H9 (cell line): ENCODE data around the gene CDK16. TPM values are rescaled to one million over a fixed set of nuclear protein-coding genes. Genes with fewer than 3 reads are reported as not detected.

Source experiments
- DNase-seq: peaks from one replicate; pipeline ENCODE4 v3.0.0-alpha.2; 2017
- H2AFZ ChIP-seq: one replicate; pipeline ENCODE4 v1.6.1; 2013; ENCODE audit warnings: mild to moderate bottlenecking, low read length, control low read depth, moderate library complexity
- H2AK5ac ChIP-seq: 2 replicates; pipeline ENCODE4 v1.6.1; 2013; ENCODE audit warnings: low read length, control low read depth, mixed read lengths; ENCODE audit not compliant: insufficient read length
- H2BK120ac ChIP-seq: one replicate; pipeline ENCODE4 v1.6.1; 2013; ENCODE audit warnings: low read depth, mild to moderate bottlenecking, low read length, control low read depth, inconsistent platforms; ENCODE audit not compliant: poor library complexity, severe bottlenecking
- H2BK12ac ChIP-seq: 2 replicates; pipeline ENCODE4 v1.6.1; 2013; ENCODE audit warnings: low read length, control low read depth, mixed read lengths, low read depth; ENCODE audit not compliant: insufficient read length
- H2BK15ac ChIP-seq: 2 replicates; pipeline ENCODE4 v1.6.1; 2013; ENCODE audit warnings: low read depth, low read length, control low read depth
- H2BK20ac ChIP-seq: one replicate; pipeline ENCODE4 v1.6.1; 2013; ENCODE audit warnings: low read depth, mild to moderate bottlenecking, low read length, control low read depth, inconsistent platforms; ENCODE audit not compliant: poor library complexity, severe bottlenecking
- H2BK5ac ChIP-seq: 2 replicates; pipeline ENCODE4 v1.6.1; 2013; ENCODE audit warnings: low read length, control low read depth, mixed read lengths; ENCODE audit not compliant: insufficient read length
- H3K14ac ChIP-seq: 2 replicates; pipeline ENCODE4 v1.6.1; 2013; ENCODE audit warnings: low read length, control low read depth; ENCODE audit not compliant: insufficient read depth
- H3K18ac ChIP-seq: 2 replicates; pipeline ENCODE4 v1.6.1; 2013; ENCODE audit warnings: low read depth, mild to moderate bottlenecking, mixed read lengths, low read length, control low read depth; ENCODE audit not compliant: insufficient read length
- H3K23ac ChIP-seq: 2 replicates; pipeline ENCODE4 v1.6.1; 2013; ENCODE audit warnings: low read length, control low read depth, mixed read lengths, low read depth; ENCODE audit not compliant: insufficient read length
- H3K23me2 ChIP-seq: 2 replicates; pipeline ENCODE4 v1.6.1; 2013; ENCODE audit warnings: low read depth, mild to moderate bottlenecking, mixed read lengths, low read length, control low read depth; ENCODE audit not compliant: insufficient read length, poor library complexity, severe bottlenecking
- H3K27ac ChIP-seq: 2 replicates; pipeline ENCODE4 v1.5.1; 2013; ENCODE audit warnings: low read length, control low read depth, mixed read lengths, low read depth; ENCODE audit not compliant: insufficient read length
- H3K27me3 ChIP-seq: 2 replicates; pipeline ENCODE4 v1.6.1; 2013; ENCODE audit warnings: low read length, control low read depth, inconsistent platforms; ENCODE audit not compliant: insufficient read depth
- H3K4ac ChIP-seq: 2 replicates; pipeline ENCODE4 v1.6.1; 2013; ENCODE audit warnings: low read depth, mild to moderate bottlenecking, control low read depth, inconsistent platforms, low read length, moderate library complexity
- H3K4me1 ChIP-seq: 2 replicates; pipeline ENCODE4 v1.6.1; 2013; ENCODE audit warnings: low read length, control low read depth, inconsistent platforms; ENCODE audit not compliant: insufficient read depth
- H3K4me2 ChIP-seq: 2 replicates; pipeline ENCODE4 v1.6.1; 2013; ENCODE audit warnings: low read length, control low read depth, mixed read lengths; ENCODE audit not compliant: insufficient read length, insufficient read depth
- H3K56ac ChIP-seq: 2 replicates; pipeline ENCODE4 v1.6.1; 2013; ENCODE audit warnings: low read depth, mild to moderate bottlenecking, mixed read lengths, low read length, control low read depth; ENCODE audit not compliant: insufficient read length
- H3K79me1 ChIP-seq: 2 replicates; pipeline ENCODE4 v1.6.1; 2013; ENCODE audit warnings: low read depth, mild to moderate bottlenecking, moderate library complexity, low read length, control low read depth, inconsistent platforms; ENCODE audit not compliant: insufficient read depth, poor library complexity, severe bottlenecking
- H3K79me2 ChIP-seq: 2 replicates; pipeline ENCODE4 v1.6.1; 2013; ENCODE audit warnings: low read length, control low read depth, inconsistent platforms; ENCODE audit not compliant: insufficient read depth
- H3K9ac ChIP-seq: 2 replicates; pipeline ENCODE4 v1.6.1; 2013; ENCODE audit warnings: low read length, control low read depth, mixed read lengths; ENCODE audit not compliant: insufficient read length; ENCODE audit errors: extremely low read depth
- H3K9me3 ChIP-seq: one replicate; pipeline ENCODE4 v1.6.1; 2013; ENCODE audit warnings: low read depth, low read length, inconsistent platforms; ENCODE audit not compliant: control insufficient read depth
- H3T11ph ChIP-seq: one replicate; pipeline ENCODE4 v1.6.1; 2013; ENCODE audit warnings: mild to moderate bottlenecking, low read length, control low read depth, inconsistent platforms
- H4K20me1 ChIP-seq: one replicate; pipeline ENCODE4 v1.6.1; 2013; ENCODE audit not compliant: control insufficient read depth, insufficient read length, insufficient read depth
- H4K5ac ChIP-seq: 2 replicates; pipeline ENCODE4 v1.6.1; 2013; ENCODE audit warnings: low read depth, mild to moderate bottlenecking, mixed read lengths, low read length, control low read depth; ENCODE audit not compliant: insufficient read length
- H4K8ac ChIP-seq: replicated peaks from 2 replicates; pipeline ENCODE4 v1.6.1; 2013; ENCODE audit warnings: low read length, control low read depth, mixed read lengths, low read depth; ENCODE audit not compliant: insufficient read length
- H4K91ac ChIP-seq: 2 replicates; pipeline ENCODE4 v1.6.1; 2013; ENCODE audit warnings: low read depth, mild to moderate bottlenecking, moderate library complexity, mixed read lengths, low read length, control low read depth; ENCODE audit not compliant: insufficient read length
- H3K27ac Mint-ChIP-seq, 3 experiments: 2 replicates in 2 of 3; 3 replicates in 1 of 3; pipeline ENCODE4 v1.8.0; 2020 to 2021; ENCODE audit warnings: mixed read lengths in 3 of 3, mild to moderate bottlenecking in 1 of 3, moderate library complexity in 1 of 3
- H3K27me3 Mint-ChIP-seq: 2 replicates; pipeline ENCODE4 v1.8.0; 2021; ENCODE audit warnings: low read depth, mild to moderate bottlenecking, moderate library complexity, mixed read lengths
- H3K36me3 Mint-ChIP-seq, 3 experiments: 2 replicates in 2 of 3; 3 replicates in 1 of 3; pipeline ENCODE4 v1.8.0; 2020 to 2021; ENCODE audit warnings: low read depth in 3 of 3, mixed read lengths in 3 of 3; ENCODE audit not compliant: insufficient read depth in 1 of 3
- H3K4me1 Mint-ChIP-seq, 2 experiments: 2 replicates each; pipeline ENCODE4 v1.8.0; 2020; ENCODE audit warnings: mixed read lengths in 2 of 2
- H3K4me3 Mint-ChIP-seq, 2 experiments: 2 replicates in 1 of 2; 3 replicates in 1 of 2; pipeline ENCODE4 v1.8.0; 2020 to 2021; ENCODE audit warnings: mild to moderate bottlenecking in 2 of 2, mixed read lengths in 2 of 2, moderate library complexity in 1 of 2
- H3K9me3 Mint-ChIP-seq, 2 experiments: 2 replicates in 1 of 2; 3 replicates in 1 of 2; pipeline ENCODE4 v1.8.0; 2020; ENCODE audit warnings: mild to moderate bottlenecking in 2 of 2, mixed read lengths in 2 of 2, moderate library complexity in 1 of 2
- WGBS: extraction: QIAGEN DNeasy Blood & Tissue Kit; methylation state at CpG from one replicate; pipeline ENCODE4 v1.1.7; 2013; ENCODE audit warnings: missing lambda C conversion rate, low lambda C conversion rate, mixed read lengths; ENCODE audit not compliant: insufficient read length; ENCODE audit errors: extremely low coverage; 5-methylcytosine and 5-hydroxymethylcytosine counted together
- total RNA-seq: library from RNA; stranded (reverse); gene quantifications from 2 replicates; pipeline ENCODE4 v1.2.1, GENCODE V29; 2021
- TF ChIP-seq, protein P1 (sequence below): fragments of 200-600 bp; sonication (generic); conservative IDR thresholded peaks from 3 replicates; pipeline ENCODE4 v1.8.0; 2021; ENCODE audit warnings: antibody characterized with exemption, mild to moderate bottlenecking

CDK16 gene
- total RNA-seq, 1 experiment from 2014 or later = 226 TPM

DNA sequence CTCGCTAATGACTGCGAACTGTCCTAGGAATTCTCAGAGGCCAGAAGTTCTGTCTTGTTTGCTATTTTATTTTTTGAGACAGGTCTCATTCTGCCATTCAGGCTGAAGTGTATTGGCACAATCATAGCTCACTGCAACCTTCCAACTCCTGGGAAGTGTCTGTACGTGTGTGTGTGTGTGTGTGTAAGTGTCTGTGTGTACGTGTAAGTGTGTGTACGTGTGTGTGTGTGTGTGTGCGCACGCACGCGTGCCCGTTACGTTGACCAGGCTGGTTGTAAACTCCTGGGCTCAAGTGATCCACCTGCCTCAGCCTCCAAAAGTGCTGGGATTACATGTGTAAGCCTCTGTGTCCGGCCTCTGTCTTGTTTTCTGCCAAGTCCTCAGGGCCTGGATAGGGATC, 10.4 kb upstream of the CDK16 start:
- no peak overlapping the region for H3K9ac ChIP-seq
- Mint-ChIP-seq H3K27ac (no peak overlapping the region), H3K36me3 (peaks cover 86 to 100% (median 100%) of the 10 kb centered on the region in 3 experiments)

More for the DNA sequence above, 10.4 kb upstream of the CDK16 start:
- Mint-ChIP-seq H3K27me3 (no peaks in the 10 kb centered on the region), H3K4me1 (no peaks in the 10 kb centered on the region), H3K9me3 (no peaks in the 10 kb centered on the region; a peak in 1 of 5 replicates), H3K4me3 (no peak overlapping the region)
- no peak for DNase-seq
- H2BK120ac ChIP-seq = no peak overlapping the region
- H3K9me3 ChIP-seq = no peaks in the 10 kb centered on the region
- no peaks in the 10 kb centered on the region for H4K20me1 ChIP-seq
- H3K4me1 ChIP-seq = no peaks in the 10 kb centered on the region
- no peak overlapping the region for H3K14ac ChIP-seq
- no peak overlapping the region for H3K4me2 ChIP-seq
- no peaks in the 10 kb centered on the region for H3K27me3 ChIP-seq
- no peak overlapping the region for H3K18ac ChIP-seq
- WGBS = no CpG with 5 or more reads among the region's 12 CpGs
- no peak overlapping the region for H3K56ac ChIP-seq
- no peak overlapping the region for H3K4ac ChIP-seq
- TF ChIP-seq, protein P1, sequence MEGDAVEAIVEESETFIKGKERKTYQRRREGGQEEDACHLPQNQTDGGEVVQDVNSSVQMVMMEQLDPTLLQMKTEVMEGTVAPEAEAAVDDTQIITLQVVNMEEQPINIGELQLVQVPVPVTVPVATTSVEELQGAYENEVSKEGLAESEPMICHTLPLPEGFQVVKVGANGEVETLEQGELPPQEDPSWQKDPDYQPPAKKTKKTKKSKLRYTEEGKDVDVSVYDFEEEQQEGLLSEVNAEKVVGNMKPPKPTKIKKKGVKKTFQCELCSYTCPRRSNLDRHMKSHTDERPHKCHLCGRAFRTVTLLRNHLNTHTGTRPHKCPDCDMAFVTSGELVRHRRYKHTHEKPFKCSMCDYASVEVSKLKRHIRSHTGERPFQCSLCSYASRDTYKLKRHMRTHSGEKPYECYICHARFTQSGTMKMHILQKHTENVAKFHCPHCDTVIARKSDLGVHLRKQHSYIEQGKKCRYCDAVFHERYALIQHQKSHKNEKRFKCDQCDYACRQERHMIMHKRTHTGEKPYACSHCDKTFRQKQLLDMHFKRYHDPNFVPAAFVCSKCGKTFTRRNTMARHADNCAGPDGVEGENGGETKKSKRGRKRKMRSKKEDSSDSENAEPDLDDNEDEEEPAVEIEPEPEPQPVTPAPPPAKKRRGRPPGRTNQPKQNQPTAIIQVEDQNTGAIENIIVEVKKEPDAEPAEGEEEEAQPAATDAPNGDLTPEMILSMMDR = no peak
- no peak overlapping the region for H4K5ac ChIP-seq
- no peak overlapping the region for H3T11ph ChIP-seq
- no peak overlapping the region for H3K27ac ChIP-seq
- no peak overlapping the region for H2AK5ac ChIP-seq
- H3K79me2 ChIP-seq = no peaks in the 10 kb centered on the region
- no peaks in the 10 kb centered on the region for H3K79me1 ChIP-seq
- no peak overlapping the region for H2AFZ ChIP-seq
- no peak overlapping the region for H2BK5ac ChIP-seq
- H2BK15ac ChIP-seq = no peak overlapping the region
- H4K91ac ChIP-seq = no peak overlapping the region
- no peak overlapping the region for H3K23ac ChIP-seq
- H3K23me2 ChIP-seq = no peaks in the 10 kb centered on the region
- H4K8ac ChIP-seq = no peak overlapping the region
- no peak overlapping the region for H2BK12ac ChIP-seq
- H2BK20ac ChIP-seq = no peak overlapping the region
